ENCODE data around the gene CRHBP.

GRCh38 chr5:76960004-76960625, 7.3 kb downstream of the CRHBP start:
- TF ChIP-seq, protein P1, sequence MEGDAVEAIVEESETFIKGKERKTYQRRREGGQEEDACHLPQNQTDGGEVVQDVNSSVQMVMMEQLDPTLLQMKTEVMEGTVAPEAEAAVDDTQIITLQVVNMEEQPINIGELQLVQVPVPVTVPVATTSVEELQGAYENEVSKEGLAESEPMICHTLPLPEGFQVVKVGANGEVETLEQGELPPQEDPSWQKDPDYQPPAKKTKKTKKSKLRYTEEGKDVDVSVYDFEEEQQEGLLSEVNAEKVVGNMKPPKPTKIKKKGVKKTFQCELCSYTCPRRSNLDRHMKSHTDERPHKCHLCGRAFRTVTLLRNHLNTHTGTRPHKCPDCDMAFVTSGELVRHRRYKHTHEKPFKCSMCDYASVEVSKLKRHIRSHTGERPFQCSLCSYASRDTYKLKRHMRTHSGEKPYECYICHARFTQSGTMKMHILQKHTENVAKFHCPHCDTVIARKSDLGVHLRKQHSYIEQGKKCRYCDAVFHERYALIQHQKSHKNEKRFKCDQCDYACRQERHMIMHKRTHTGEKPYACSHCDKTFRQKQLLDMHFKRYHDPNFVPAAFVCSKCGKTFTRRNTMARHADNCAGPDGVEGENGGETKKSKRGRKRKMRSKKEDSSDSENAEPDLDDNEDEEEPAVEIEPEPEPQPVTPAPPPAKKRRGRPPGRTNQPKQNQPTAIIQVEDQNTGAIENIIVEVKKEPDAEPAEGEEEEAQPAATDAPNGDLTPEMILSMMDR (conservative IDR thresholded peaks at IDR 0.05), result no peak
- no peak for TF ChIP-seq EZH2 (IDR thresholded peaks at IDR 0.05; ENCODE audit: low read depth)

All from PC-9 (cell line).